Colonic mucosa (tissue), 4 donors: ENCODE data around the gene ABI1. TPM values are rescaled to one million over a fixed set of nuclear protein-coding genes. Genes with fewer than 3 reads are reported as not detected.

ENCODE experiments used
- DNase-seq: peaks from one replicate; pipeline ENCODE4 v3.0.0-alpha.2; 2020
- H3K27ac ChIP-seq: fragments of 200-600 bp; one replicate; pipeline ENCODE4 v1.8.0; 2021
- H3K27me3 ChIP-seq: fragments of 200-600 bp; one replicate; pipeline ENCODE4 v1.8.0; 2021
- H3K36me3 ChIP-seq: fragments of 200-600 bp; one replicate; pipeline ENCODE4 v1.8.0; 2021
- H3K4me1 ChIP-seq: fragments of 200-600 bp; one replicate; pipeline ENCODE4 v1.8.0; 2021; ENCODE audit warnings: mild to moderate bottlenecking
- H3K4me3 ChIP-seq: fragments of 200-600 bp; one replicate; pipeline ENCODE4 v1.8.0; 2021
- H3K9ac ChIP-seq, 2 donors: one replicate each; pipeline ENCODE4 v1.7.0; 2013; ENCODE audit warnings: control low read depth in 2 of 2, low read depth in 2 of 2, low read length in 2 of 2
- H3K9me3 ChIP-seq: fragments of 200-600 bp; one replicate; pipeline ENCODE4 v1.8.0; 2021
- CTCF ChIP-seq: fragments of 200-600 bp; IDR thresholded peaks from one replicate; pipeline ENCODE4 v1.8.0; 2022; ENCODE audit warnings: antibody characterized with exemption, mild to moderate bottlenecking
- intact Hi-C: fragments of 100-400 bp; cut with DNase I; formaldehyde crosslinking; loops from one replicate; pipeline ENCODE4 v1.14.1; 2022
- total RNA-seq, 2 donors: library from RNA; stranded (reverse); fragmentation: NEBNext Ultra II Directional in 1 of 2; extraction: Animal tissue kit (Norgen Biotek cat#: 25700) in 1 of 2; gene quantifications; one replicate each; pipeline ENCODE4 v1.2.1, GENCODE V29; 2021
- donor health status: healthy.
- donor health status: DM: no; HTN: no; CAD: no.
- donor health status: DM: no; HTN: no; CAD: no.

The ABI1 gene
- total RNA-seq, 2 donors from 2014 or later = 45.6 to 65.3 TPM

- no peak overlapping the region for H3K4me3 ChIP-seq
- no peak overlapping the region for H3K9ac ChIP-seq
- no peaks in the 10 kb centered on the region for H3K27me3 ChIP-seq
- intact Hi-C loops = loop anchor here (5.0 kb wide), 2 partner anchors 128 to 153 kb away; no protein-coding TSS in a partner anchor
- no peaks in the 10 kb centered on the region for H3K4me1 ChIP-seq
- H3K36me3 ChIP-seq = no peaks in the 10 kb centered on the region
- no peaks in the 10 kb centered on the region for H3K9me3 ChIP-seq
- DNase-seq = no peak
- TF ChIP-seq CTCF = no peak
- no peak overlapping the region for H3K27ac ChIP-seq
Observed at GRCh38 chr10:26729395-26729794, 131.4 kb downstream of the ABI1 start.

GRCh38 chr10:26728957-26729356 lies 131.8 kb downstream of the ABI1 start:
- intact Hi-C loops = loop anchor here (5.0 kb wide), 2 partner anchors 128 to 153 kb away; no protein-coding TSS in a partner anchor
- Histone ChIP-seq H3K4me3 (no peak overlapping the region), H3K36me3 (no peaks in the 10 kb centered on the region), H3K9me3 (no peaks in the 10 kb centered on the region), H3K27me3 (no peaks in the 10 kb centered on the region), H3K4me1 (no peaks in the 10 kb centered on the region), H3K9ac (no peak overlapping the region), H3K27ac (no peak overlapping the region)
- DNase-seq = no peak
- TF ChIP-seq CTCF = no peak

- no peak overlapping the region for H3K4me3 ChIP-seq
- no peaks in the 10 kb centered on the region for H3K9me3 ChIP-seq
- DNase-seq = no peak
- no peak overlapping the region for H3K9ac ChIP-seq
- intact Hi-C loops = loop anchor here (5.0 kb wide), 2 partner anchors 130 to 155 kb away; no protein-coding TSS in a partner anchor
- TF ChIP-seq CTCF = no peak
- H3K27ac ChIP-seq = no peak overlapping the region
- H3K36me3 ChIP-seq = no peaks in the 10 kb centered on the region
- H3K27me3 ChIP-seq = no peaks in the 10 kb centered on the region
- no peaks in the 10 kb centered on the region for H3K4me1 ChIP-seq
Observed at GRCh38 chr10:26727005-26727404, 133.8 kb downstream of the ABI1 start.

- Histone ChIP-seq H3K27me3 (no peaks in the 10 kb centered on the region), H3K9ac (no peak overlapping the region), H3K9me3 (no peaks in the 10 kb centered on the region), H3K4me3 (no peak overlapping the region), H3K36me3 (no peaks in the 10 kb centered on the region), H3K4me1 (no peaks in the 10 kb centered on the region), H3K27ac (no peak overlapping the region)
- intact Hi-C loops = loop anchor here (5.0 kb wide), 2 partner anchors 131 to 156 kb away; no protein-coding TSS in a partner anchor
- peak; percentile 81 for TF ChIP-seq CTCF
- DNase-seq = no peak
Observed at GRCh38 chr10:26725837-26726727, 134.7 kb downstream of the ABI1 start.

- Histone ChIP-seq H3K9me3 (no peaks in the 10 kb centered on the region), H3K27me3 (no peaks in the 10 kb centered on the region), H3K36me3 (no peaks in the 10 kb centered on the region), H3K4me3 (no peak overlapping the region), H3K27ac (no peak overlapping the region), H3K9ac (no peak overlapping the region), H3K4me1 (no peaks in the 10 kb centered on the region)
- no peak for DNase-seq
- no peak for TF ChIP-seq CTCF
- intact Hi-C loops = no loop called here
Observed at GRCh38 chr10:26723016-26723415, 137.7 kb downstream of the ABI1 start.
